SK-N-SH (cell line): ENCODE measurements around the gene ARHGAP26.

Experiments used
- CTCF ChIP-seq: fragments of 200-600 bp; sonication (generic); IDR thresholded peaks from 2 replicates; pipeline ENCODE4 v1.6.1; 2017; ENCODE audit warnings: antibody characterized with exemption, mild to moderate bottlenecking, moderate library complexity
- GABPA ChIP-seq: IDR thresholded peaks from 2 replicates; pipeline ENCODE4 v1.4.0; 2012; ENCODE audit warnings: low read depth, mild to moderate bottlenecking
- MXI1 ChIP-seq: IDR thresholded peaks from 2 replicates; pipeline ENCODE4 v1.6.1; 2012; ENCODE audit warnings: mild to moderate bottlenecking, low read depth, low read length, improper control_type of control experiment
- NFIC ChIP-seq: IDR thresholded peaks from 2 replicates; pipeline ENCODE4 v1.4.0; 2012; ENCODE audit warnings: borderline replicate concordance
- NRF1 ChIP-seq: IDR thresholded peaks from 2 replicates; pipeline ENCODE4 v1.6.1; 2012; ENCODE audit warnings: low read depth, mild to moderate bottlenecking, low read length
- RAD21 ChIP-seq: IDR thresholded peaks from 2 replicates; pipeline ENCODE4 v1.6.1; 2012; ENCODE audit warnings: mild to moderate bottlenecking, low read length
- SIN3A ChIP-seq: IDR thresholded peaks from 2 replicates; pipeline ENCODE4 v1.6.1; 2012; ENCODE audit warnings: low read depth, mild to moderate bottlenecking, low read length, moderate library complexity, borderline replicate concordance
- SMC3 ChIP-seq: IDR thresholded peaks from 2 replicates; pipeline ENCODE4 v1.6.1; 2012; ENCODE audit warnings: low read depth, low read length, improper control_type of control experiment
- TAF1 ChIP-seq: IDR thresholded peaks from 2 replicates; pipeline ENCODE4 v1.6.1; 2012; ENCODE audit warnings: low read depth, mild to moderate bottlenecking, low read length, moderate library complexity, borderline replicate concordance

- TF ChIP-seq CTCF = no peak
- TF ChIP-seq GABPA = no peak
- TF ChIP-seq TAF1 = no peak
- peak; percentile 34 for TF ChIP-seq RAD21
- no peak for TF ChIP-seq NRF1
- TF ChIP-seq SMC3 = peak; percentile 4; the same call in 1 of the 2 replicates
- peak; percentile 31; the same call in 1 of the 2 replicates for TF ChIP-seq MXI1
- TF ChIP-seq NFIC = peak; percentile 74
- no peak for TF ChIP-seq SIN3A
Observed at GRCh38 chr5:142808878-142809598, 38.9 kb downstream of the ARHGAP26 start.
